ENCODE measurements around the gene ARL15. TPM values are rescaled to one million over a fixed set of nuclear protein-coding genes. Genes with fewer than 3 reads are reported as not detected.

ARL15 gene
- total and polyA plus RNA-seq, 2 of the 4 experiments (the other 2 are of a cell fraction), result 7.3 to 19.2 TPM

GRCh38 chr5:54323495-54323894 lies 13.1 kb upstream of the ARL15 start:
- Histone ChIP-seq H2AK5ac (ENCODE audit: low read depth, low read length) (no peak overlapping the region), H3K27ac (ENCODE audit: insufficient read depth, low read length) (no peak overlapping the region), H4K20me1 (ENCODE audit: insufficient read depth, low read length) (no peaks in the 10 kb centered on the region), H2AFZ (replicated peaks; ENCODE audit: low read length, poor library complexity) (no peak overlapping the region), H2BK5ac (ENCODE audit: low read depth, low read length, poor library complexity, severe bottlenecking) (no peak overlapping the region), H3K36me3 (ENCODE audit: control insufficient read depth, insufficient read depth, low read length) (no peaks in the 10 kb centered on the region), H4K5ac (ENCODE audit: low read depth, low read length) (no peak overlapping the region), H2AK9ac (replicated peaks; ENCODE audit: low read depth, low read length, poor library complexity) (no peak overlapping the region), H3K4me2 (ENCODE audit: low read depth, low read length) (no peak overlapping the region), H4K8ac (ENCODE audit: low read depth in 2 of 2, low read length in 2 of 2) (no peak overlapping the region), H3K56ac (ENCODE audit: extremely low read depth, insufficient read depth, low read length) (no peak overlapping the region), H2BK20ac (ENCODE audit: low read depth, low read length) (no peak overlapping the region), H3K79me1 (ENCODE audit: low read depth in 1 of 2, low read length in 2 of 2) (no peaks in the 10 kb centered on the region), H3K9me1 (ENCODE audit: insufficient read depth, low read length) (no peaks in the 10 kb centered on the region), H3K18ac (ENCODE audit: low read depth, low read length) (no peak overlapping the region), H3K9ac (ENCODE audit: low read depth, low read length) (no peak overlapping the region), H3K9me3 (ENCODE audit: control insufficient read depth, insufficient read depth, low read length) (no peaks in the 10 kb centered on the region), H3K27me3 (ENCODE audit: control insufficient read depth, insufficient read depth, low read length) (peaks cover 29% of the 10 kb centered on the region), H4K91ac (ENCODE audit: insufficient read depth, low read depth, low read length) (no peak overlapping the region), H3K4ac (ENCODE audit: low read depth, low read length) (no peak overlapping the region), H3K4me1 (ENCODE audit: control insufficient read depth, insufficient read depth, low read length) (no peaks in the 10 kb centered on the region), H2BK120ac (ENCODE audit: low read depth, low read length) (no peak overlapping the region), H3K23ac (ENCODE audit: low read depth, low read length) (no peak overlapping the region), H2BK15ac (ENCODE audit: low read depth, low read length) (no peak overlapping the region), H3K14ac (replicated peaks; ENCODE audit: low read depth, low read length) (no peak overlapping the region), H3K4me3 (ENCODE audit: insufficient read depth, low read depth, low read length) (no peak overlapping the region)
- dilution Hi-C loops (cut with HindIII; ENCODE audit: low sequenced_read_pairs, unreplicated experiment) (no loop called here), intact Hi-C loops (cut with micrococcal nuclease) (no loop called here), in situ Hi-C loops (cut with MboI; ENCODE audit: low sequenced_read_pairs) (no loop called here)
- TF ChIP-seq MAFK (IDR thresholded peaks at IDR 0.05; ENCODE audit: low read depth, low read length), result no peak
- no peak for TF ChIP-seq RAD21 (IDR thresholded peaks at IDR 0.05; ENCODE audit: low read length)
- TF ChIP-seq BHLHE40 (IDR thresholded peaks at IDR 0.05; ENCODE audit: low read depth, low read length), result no peak
- TF ChIP-seq NFE2L2 (IDR thresholded peaks at IDR 0.05; ENCODE audit: low read depth, low read length), result no peak
- TF ChIP-seq POLR2A (IDR thresholded peaks at IDR 0.05; ENCODE audit: low read depth, low read length), result no peak
- TF ChIP-seq, protein P1, sequence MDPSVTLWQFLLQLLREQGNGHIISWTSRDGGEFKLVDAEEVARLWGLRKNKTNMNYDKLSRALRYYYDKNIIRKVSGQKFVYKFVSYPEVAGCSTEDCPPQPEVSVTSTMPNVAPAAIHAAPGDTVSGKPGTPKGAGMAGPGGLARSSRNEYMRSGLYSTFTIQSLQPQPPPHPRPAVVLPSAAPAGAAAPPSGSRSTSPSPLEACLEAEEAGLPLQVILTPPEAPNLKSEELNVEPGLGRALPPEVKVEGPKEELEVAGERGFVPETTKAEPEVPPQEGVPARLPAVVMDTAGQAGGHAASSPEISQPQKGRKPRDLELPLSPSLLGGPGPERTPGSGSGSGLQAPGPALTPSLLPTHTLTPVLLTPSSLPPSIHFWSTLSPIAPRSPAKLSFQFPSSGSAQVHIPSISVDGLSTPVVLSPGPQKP (IDR thresholded peaks at IDR 0.05; ENCODE audit: borderline replicate concordance, low read depth, low read length), result no peak
- no peak for TF ChIP-seq RCOR1 (IDR thresholded peaks at IDR 0.05; ENCODE audit: insufficient replicate concordance, low read length)
- no peak for TF ChIP-seq SMC3 (IDR thresholded peaks at IDR 0.05; ENCODE audit: low read depth, low read length)
- TF ChIP-seq MXI1 (IDR thresholded peaks at IDR 0.05; ENCODE audit: borderline replicate concordance, low read depth, low read length), result no peak
- TF ChIP-seq USF2 (IDR thresholded peaks at IDR 0.05; ENCODE audit: low read depth, low read length), result no peak
- no peak for TF ChIP-seq CEBPB (IDR thresholded peaks at IDR 0.05; ENCODE audit: low read depth, low read length)
- TF ChIP-seq MAZ (IDR thresholded peaks at IDR 0.05; ENCODE audit: borderline replicate concordance, low read depth, low read length), result no peak
- no peak for TF ChIP-seq FOS (IDR thresholded peaks at IDR 0.05; ENCODE audit: low read depth, low read length)
- CTCF ChIA-PET, result interaction anchor here (0.8 kb wide), 1 partner anchor 80 kb away, joined by 3 read pairs; no protein-coding TSS in a partner anchor
- no CpG with 5 or more reads among the region's 2 CpGs for WGBS, 2 experiments (ENCODE audit: extremely low coverage in 2 of 2, insufficient read length in 1 of 2)
- POLR2A ChIA-PET (ENCODE audit: unreplicated experiment), result no interaction called here
- DNase-seq (no peak), ATAC-seq (ENCODE audit: low read depth) (no peak)
- no TSS peak for BruUV-seq (replicated peaks)
